NCI-H524 treated with DMSO at 0.1 percent for 48 hours (cell line): ENCODE results near the gene LRRN2.
"Not testable (repeated sequence)": the region's sequence is repeated elsewhere in the genome, so short reads cannot be mapped to it uniquely, and the experiment has no call there.

Experiments used
- DNase-seq: peaks from one replicate; lab custom pipeline; 2025; lab: John Stamatoyannopoulos, UW

LRRN2 gene

DNA sequence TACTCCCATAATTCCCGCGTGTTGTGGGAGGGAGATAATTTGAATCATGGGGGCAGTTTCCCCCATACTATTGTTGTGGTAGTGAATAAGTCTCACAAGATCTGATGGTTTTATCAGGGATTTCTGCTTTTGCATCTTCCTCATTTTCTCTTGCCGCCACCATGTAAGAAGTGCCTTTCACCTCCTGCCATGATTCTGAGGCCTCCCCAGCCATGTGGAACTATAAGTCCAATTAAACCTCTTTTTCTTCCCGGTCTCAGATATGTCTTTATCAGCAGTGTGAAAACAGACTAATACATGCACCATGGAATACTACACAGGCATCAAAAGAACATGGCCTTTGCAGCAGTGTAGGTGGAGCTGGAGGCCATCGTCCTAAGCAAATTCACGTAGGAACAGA lies 56.1 kb downstream of the LRRN2 start:
- not testable (repeated sequence) for DNase-seq

DNA sequence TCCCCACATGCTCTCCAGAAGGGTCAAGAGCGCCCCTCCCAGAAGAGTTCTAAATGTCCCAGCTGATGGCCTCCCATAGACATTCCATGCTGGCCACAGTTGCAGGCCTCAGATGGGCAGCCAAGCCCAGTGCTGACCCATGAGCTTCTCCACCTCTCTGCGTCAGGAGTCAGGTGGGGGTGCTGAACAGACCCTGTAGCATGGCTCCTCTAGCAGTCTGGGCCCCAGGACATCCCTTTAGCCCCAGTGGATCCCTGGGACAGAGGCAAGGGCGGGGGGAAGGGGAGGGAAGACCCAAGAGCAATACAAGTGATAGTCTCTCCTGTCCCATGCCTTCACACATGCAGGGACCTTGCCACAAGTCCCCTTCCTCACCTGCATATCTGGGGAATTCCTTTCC lies 56.7 kb downstream of the LRRN2 start:
- no peak for DNase-seq

DNA sequence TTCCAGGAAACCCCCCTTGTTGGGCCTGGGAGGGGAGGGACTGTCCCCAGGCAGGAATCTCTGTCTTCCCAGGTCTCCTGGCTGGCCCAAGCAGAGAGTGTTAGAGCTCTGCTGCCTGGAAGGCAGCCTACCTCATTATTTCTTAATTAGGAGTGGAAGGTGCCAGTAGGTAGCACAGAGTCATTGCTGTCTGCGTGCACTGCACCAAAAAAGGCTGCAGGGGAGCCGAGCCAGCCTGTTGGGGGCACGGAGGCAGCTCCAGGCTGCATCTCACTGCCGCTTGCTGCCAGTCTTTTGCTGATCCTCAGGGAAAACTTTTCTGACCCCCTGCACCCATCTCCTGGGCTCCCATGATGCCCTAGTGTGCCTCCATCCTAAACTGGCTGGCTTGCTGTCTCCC lies 58.1 kb downstream of the LRRN2 start:
- no peak for DNase-seq

DNA sequence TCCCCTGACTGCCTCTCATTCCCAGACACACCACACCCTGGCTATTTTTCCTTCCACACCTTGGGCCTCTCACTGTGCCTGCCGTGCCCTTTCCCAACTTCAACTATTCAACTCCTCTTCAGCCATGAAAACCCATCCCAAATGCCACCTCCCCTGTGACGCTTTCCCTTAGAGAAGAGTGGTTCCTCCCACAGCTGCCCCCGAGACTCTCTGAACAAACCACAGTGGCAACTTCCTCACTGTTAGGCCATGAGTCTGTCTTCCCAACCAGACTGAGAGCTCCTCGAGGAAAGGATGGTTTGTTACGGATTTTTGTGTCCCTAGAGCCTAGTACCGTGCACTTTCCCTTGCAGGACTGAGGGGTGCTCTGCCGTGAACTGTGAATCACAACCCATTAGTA lies 59.2 kb downstream of the LRRN2 start:
- no peak for DNase-seq

DNA sequence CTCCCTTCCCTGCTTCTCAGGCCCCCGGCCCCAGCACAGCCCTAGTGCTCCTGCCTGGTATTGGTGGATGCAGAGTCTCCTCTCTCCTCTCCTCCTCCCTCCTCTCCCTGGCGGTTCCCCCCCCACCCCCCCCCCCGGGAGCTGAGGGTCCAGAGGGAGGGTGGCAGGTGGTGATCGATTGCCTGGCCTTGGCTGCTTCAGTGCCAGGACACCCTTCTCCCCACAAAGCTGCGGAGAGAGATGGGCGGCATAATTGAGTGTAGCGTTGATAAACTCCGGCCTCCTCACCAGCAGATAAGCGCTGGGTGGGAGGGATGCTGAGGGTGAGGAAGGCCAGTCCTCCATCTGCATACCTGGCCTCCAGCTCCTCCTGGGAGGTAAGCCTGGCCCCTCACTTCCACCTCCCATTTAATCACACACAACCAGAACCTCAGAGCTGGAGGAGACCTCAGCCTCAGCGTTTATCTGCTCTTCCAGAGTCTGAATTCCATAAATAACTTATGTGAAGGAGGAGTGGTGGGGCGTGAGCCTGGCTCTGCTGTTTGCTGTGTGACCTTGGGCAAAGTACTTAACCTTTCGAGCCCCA lies 60.8 kb downstream of the LRRN2 start:
- no peak for DNase-seq

DNA sequence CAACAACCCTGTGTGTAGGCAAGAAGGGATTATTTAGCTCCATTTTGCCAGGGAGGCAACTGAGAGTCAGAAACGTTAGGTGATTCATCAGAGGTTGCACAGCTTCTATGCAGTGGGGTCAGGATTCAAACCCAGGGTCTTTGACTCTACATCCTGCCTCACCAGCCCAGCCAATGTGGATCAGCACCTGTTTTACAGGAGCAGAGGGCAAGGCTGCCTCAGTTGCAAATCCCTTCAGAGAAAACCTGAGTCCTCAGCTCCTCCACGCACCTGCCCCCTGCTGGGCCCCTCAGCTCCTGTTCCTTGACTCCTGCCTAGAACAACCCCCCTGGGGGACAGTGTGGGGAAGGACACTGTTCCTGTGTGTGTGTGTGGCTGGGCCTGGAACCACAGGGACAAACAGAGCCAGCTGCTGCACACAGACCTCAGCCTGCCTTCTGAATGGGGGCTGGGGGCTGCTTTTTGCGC lies 61.6 kb downstream of the LRRN2 start:
- DNase-seq = no peak

DNA sequence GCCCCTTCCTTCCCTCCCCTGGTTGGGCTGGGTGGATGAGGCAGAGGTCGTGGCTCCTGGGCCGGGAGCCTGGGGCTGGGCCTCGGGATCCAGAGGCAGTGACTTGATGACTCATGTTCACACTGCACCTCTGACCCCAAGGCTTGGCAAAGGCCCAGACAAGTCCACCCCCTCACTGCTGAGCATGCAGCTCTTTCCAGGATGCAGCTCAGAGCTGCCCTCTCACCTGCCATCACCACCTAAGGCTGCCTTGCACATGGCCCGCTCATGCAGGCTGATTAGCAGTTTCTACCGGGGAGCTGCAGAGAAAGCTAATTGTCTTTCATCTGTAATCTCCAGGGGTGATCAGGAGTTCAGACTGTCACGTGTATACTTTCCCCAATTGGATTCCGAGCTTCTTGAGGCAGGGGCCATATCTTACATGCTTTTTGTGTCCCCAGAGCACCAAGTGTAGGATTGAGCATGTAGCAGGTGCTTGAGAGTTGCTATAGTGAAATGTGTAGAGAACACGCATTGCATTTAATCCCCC lies 62.1 kb downstream of the LRRN2 start:
- no peak for DNase-seq

DNA sequence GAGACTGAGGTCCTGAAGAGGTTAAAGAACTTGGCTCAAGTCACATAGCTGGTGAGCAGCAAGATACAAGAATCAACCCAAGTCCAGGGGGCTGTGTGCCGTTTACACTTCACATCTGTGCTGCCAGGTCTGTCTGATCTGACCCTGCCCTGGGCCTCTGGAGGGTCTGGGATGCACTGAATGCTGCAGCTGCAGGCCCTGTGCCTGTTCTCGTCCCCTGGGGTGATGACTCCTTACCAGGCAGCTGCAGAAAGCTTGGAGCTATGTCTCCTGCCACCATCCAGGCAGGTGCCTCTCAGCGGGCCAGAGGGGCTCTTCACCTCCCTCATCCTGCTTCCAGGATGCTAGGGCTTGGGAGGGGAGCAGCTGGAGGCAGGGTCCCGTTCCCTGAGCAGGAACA lies 63.5 kb downstream of the LRRN2 start:
- no peak for DNase-seq

DNA sequence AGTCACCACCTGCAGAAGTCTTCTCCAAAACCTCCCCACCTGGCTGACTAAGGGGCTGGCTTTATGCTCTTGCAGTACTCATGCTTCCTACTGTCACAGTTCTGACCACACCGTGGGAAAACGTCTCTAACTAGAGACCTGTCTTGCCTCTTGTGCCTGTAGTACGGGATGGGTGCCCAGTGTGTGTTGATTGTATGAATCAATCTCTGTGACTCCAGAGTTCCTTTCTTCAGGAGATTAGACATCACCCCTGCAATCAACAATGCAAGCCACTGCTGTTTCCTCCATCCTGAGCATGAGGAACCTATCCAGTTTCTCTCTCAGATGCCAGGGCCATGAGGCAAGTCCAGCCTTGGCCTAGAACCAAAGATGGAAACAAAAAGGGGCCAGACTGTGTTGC lies 64.1 kb downstream of the LRRN2 start:
- no peak for DNase-seq

DNA sequence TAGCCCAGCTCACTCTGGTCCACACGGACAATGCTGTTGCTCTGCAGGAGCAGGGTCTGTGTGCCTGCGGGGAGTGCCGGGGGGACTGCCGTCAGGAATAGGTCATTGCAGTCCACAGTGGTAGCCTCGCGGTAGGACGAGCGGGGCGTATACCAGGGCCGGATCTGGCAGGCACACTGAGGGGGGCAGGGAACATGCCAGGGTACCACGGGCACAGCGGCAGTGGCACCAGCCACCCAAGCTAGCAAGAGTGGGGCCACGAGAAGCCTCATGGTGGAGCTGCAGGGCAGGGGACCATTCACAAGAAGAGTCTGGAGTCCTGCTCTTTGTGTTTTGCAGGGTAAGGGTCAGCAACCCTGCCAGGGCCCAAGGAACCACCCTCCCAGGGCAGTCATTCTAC lies 65.8 kb downstream of the LRRN2 start:
- no peak for DNase-seq

DNA sequence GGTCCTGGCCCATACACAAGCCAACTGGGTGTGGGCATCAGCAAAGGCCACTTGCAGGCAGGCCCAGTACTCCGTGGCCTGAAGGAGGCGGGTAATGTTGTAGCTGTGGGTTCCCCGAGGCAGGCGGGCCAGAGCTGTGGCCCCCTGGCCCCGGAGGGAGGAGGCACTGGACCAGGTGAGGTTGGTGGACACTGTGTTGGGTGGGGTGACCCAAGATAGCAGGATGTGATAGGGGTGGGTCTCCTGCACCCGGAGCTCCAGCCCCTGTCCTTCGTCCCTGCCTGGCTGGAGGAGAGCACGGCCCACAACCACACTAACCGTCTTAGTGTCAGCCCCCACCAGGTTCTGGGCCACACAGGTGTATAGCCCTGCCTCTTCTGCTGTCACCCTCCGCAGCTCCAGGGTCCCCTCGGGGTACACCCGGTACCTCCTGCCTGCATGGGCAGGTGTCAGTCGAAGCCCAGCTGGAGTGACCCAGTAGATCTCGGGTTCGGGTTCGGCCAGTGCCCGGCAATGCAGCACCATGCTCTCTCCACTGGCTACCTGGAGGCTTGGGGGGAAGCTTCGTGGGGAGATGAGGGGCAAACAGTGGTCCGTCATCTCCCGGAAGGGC lies 67.3 kb downstream of the LRRN2 start:
- no peak for DNase-seq

DNA sequence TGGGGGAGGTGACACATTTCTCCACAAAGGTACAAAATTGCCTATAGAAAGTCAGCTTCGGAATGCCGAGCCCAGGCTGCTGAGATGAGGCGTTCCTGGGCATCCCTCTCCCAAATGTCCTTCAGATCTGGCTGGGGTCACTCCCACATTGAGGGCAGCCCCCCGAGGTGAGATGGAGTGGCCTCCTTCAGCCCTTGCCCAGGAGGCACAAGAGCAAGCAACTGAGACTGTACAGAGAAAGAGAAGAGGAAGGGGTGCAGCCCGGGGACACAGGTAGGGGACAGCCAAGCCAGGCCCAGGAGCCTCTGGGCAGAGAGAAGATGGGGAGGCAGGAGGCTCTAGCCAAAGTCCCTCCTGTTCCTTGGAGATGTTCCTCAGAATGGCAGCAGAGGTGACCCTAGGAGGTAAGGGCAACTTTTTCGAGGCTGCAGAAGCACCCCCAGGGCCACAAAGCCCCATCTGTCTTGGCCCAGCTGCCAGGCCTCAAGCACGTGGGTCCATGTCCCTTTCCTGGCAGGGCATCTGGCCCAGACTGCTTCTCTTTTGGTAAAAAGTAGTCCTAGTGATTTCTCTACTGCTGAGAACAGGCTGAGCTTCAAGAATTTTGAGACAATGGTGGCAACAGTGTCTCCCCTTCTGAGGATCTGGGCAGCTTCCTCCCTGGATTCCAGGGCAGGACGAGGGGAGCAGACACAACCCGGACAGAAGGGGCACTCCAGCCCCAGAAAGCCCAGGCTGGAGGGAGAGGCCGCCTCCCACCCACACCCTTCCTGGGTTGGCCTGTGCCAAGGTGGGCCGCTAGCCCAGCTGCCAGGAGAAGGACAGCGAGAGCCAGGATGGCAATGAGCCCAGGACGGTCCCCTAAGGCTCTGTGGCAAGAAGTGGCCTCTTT lies 68.0 kb downstream of the LRRN2 start:
- DNase-seq = no peak

DNA sequence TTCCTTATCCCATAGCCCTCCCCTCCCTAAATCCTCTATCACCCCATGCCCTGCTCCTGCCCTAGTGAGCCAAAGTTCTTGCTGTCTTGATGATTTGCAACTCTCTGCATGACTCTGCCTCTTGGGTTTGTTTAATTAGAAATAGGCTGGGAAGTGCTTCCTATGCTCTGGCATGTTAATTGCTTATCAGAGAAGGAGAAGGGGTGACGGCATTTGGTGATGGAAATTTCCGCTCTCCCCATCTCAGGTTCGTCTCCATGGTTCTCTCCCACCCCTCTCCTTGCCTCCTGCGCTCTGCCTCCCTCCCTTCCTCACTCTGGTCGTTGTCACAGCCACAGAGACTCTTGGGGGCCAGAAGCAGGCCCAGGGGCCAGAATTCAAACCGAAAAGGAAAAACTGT lies 68.9 kb downstream of the LRRN2 start:
- no peak for DNase-seq

DNA sequence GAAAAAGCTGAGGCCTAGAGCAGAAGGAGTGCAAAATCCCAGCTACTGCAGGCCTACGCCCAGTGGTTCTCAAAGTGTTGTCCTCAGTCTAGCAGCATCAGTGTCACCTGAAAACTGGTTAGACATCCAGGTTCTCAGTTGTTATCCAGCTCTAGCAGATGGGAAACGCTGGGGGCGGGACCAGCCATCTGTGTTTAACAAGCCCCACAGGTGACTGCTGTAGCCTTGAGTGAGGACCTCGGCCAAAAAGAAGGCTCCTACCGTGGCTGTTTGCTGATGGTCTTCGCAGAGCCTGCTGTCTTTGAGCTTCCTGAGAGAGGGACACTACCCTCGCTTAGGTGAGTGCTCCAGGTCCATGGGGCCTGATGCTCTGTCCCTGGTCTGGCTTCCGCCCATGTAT lies 69.7 kb downstream of the LRRN2 start:
- no peak for DNase-seq

DNA sequence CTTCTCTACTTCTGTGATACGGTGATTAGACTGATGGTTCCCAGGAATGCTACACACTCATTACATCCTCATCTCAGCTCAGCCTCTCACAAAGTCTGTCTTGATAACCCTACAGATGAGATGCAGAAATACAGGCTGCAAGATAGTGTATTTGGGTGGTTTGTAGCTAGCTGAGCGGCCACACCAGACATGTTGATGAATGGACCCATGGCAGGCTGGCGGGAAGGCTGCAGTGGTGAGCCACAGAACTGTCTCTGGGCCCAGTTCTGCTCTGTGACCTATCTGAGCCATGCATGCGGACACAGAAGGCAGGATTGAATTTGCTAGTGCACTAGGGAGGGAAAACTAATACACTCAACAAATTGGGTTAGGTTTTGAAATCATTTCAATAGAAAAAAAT lies 71.9 kb downstream of the LRRN2 start:
- no peak for DNase-seq

DNA sequence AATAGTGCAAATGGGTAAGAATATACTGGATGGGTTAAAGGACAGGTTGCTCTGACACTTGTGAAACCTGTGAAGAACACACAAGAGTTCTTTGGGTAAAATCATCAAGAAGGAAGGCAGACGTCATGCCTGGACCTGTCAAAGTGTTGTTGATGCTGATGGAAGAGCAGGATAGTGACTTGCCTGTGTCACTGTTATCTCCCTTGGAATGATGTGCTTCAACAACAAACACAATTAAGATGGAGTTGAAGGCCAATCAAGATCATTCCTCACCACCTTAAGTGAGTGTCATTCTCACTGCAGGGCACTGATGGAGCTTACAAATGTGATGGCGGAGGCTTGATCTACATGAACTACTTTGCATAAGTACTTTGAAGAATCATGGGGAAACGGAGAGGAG lies 73.2 kb downstream of the LRRN2 start:
- DNase-seq = no peak

DNA sequence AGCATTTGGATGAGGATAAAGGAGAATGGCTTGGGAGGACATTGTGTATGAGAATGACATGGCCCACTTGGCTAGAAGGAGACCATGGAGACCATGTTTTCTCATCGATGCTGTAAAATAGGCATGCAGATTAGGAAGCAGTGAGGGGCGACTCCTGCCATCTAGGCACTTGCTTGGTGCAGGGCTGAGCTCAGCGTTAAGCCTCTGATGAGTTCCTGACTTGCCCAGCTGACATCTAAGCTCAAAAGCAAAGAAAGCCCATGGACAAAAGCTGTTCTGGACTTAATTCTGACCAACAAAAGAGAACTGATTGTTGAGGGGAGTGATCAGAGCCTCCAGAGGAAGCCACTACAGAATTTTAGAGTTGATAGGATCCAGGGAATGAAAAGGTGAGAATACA lies 74.5 kb downstream of the LRRN2 start:
- no peak for DNase-seq

DNA sequence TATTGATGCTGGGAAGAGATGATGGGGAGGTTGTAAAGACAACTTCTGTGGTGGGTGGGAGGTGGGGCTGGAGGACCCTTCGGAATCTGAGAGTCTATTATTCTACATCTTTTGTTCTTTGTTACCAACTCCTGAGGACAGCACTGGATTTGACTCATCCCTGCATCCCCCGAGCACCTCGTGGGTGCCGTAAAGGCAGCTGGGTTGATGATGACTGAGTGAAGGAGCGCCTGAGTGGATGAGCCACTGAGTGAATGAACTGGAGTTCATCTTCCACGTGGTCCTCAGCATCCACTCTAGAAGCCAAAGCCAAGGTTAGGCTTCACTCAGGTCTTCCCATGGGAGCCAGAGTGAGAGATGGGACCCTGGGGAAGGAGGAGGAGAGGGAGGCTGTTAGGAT lies 77.6 kb downstream of the LRRN2 start:
- DNase-seq = no peak

DNA sequence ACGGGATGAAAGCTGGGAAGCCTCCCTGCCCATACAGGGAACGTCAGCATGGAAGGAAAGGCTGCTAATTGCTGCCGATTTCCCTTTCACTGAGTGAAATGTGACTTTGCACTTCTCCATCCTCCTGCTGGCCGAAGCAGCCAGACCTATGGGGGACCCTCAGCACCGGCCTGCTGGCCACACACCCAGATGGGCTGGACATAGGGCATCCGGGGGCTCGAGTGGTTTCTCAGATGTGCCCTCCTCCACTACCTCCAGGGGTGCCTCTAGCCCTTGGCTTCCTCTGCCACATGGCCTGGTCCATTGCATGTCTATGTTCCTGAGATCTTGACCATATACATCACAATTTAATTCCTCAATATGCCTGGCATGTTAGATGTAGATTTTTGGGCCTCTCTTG lies 79.7 kb downstream of the LRRN2 start:
- DNase-seq = no peak

DNA sequence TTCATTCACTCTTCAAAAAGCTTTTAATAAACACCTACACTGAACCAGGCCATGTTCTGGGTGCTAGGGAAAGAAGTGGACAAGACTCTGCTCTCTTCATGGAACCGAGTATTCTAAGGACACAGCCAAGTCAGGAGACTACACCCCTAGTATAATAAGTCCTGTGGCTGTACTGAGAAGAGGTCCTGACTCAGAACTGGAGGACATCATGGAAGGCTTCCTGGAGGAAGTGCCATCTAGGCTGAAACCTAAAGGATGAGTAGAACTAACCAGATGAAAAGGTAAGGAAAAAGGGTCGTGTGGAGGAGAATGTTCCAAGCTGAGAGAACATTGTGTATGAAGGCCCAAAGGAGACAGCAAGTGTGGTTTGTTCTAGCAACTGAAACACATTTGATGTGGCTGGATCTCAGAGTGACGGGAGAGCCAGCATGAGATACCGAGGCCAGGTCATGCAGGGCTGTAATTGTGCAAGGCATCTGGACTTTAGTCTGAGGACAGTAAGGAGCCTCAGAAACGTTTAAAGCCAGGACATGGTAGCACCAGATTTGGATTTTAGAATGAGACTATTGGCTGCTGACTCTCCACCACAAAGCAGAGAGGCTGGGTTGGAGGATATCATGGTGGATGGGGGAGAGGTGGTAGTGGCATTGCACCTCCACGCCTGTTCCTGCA lies 82.5 kb downstream of the LRRN2 start:
- no peak for DNase-seq

DNA sequence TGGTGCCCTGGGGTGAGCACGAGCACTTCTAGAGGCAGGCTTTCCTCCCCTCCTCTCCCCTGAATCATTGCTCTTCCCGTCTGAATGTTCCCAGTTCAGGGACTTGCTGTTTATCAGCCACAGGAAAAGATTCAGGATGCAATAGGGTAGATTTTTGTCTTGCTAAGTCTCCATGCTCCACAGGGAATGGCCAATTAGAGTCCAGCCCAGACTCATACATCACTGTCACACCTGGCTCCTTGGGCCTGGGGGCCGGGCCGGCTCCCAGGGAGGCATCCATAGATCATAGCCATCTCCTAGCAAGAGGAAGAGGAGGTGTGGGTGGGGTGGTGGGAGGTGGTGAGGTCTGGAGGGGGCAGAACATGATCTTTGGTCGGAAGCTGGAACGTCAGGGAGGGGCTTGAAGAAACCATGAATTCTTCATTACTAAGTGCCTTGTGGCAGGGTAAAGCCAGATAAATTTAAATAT lies 83.4 kb downstream of the LRRN2 start:
- DNase-seq = no peak

DNA sequence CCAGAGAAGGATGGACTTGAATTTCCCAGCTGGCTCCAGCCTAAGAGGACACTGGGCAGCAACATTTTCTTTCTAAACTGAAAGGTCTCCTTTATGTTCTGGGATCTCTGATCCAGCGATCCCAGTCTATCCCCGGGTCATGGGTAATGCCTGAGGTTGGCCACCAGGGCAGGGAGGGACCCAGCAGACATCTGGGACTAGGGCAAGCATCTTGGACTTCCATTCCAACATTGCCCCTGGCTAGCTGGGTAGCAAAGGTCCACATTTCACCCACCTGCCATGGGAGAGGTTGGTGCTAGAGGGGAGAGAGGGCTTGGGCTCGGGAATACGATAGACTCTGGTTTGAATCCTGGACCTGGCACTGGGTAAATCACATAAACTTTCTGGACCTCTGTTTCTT lies 84.6 kb downstream of the LRRN2 start:
- DNase-seq = no peak
